ENCODE data around the gene AKT2. TPM values are rescaled to one million over a fixed set of nuclear protein-coding genes. Genes with fewer than 3 reads are reported as not detected.

Gene AKT2
- total RNA-seq, 1 donor = 109 TPM

DNA sequence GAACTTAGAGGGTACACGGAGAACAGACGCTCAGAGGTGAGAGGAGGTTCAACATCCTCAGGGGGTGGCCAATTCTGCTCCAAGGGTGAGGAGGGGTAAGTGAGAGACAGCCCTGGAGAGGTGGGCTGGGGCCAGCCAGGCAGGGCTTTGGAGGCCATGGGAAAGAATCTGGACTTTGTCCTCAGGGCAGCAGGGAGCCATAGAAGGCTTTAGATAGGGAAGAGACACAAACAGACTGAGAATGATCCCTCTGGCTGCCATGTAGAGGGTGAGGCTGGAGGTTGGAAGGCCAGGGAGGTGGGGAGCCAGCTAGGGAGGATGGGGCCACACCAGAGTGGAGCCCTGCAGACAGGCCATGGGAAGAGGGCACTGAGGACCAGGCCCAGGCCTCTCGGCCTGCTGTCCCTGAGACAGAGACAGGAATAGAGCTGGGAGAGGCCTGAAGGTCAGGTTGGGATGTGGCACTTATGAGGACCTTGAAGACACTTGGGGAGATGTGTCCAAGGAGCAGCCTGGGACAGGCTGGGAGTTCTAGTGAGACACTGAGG, 29.5 kb downstream of the AKT2 start:
- H3K4me1 ChIP-seq (ENCODE audit: insufficient read depth, low read length) = no peaks in the 10 kb centered on the region
- H3K27me3 ChIP-seq (ENCODE audit: insufficient read depth, low read length) = no peaks in the 10 kb centered on the region
- no peak overlapping the region for H3K4me3 ChIP-seq (ENCODE audit: low read length)
- no peaks in the 10 kb centered on the region for H3K9me3 ChIP-seq (ENCODE audit: low read depth, low read length)

DNA sequence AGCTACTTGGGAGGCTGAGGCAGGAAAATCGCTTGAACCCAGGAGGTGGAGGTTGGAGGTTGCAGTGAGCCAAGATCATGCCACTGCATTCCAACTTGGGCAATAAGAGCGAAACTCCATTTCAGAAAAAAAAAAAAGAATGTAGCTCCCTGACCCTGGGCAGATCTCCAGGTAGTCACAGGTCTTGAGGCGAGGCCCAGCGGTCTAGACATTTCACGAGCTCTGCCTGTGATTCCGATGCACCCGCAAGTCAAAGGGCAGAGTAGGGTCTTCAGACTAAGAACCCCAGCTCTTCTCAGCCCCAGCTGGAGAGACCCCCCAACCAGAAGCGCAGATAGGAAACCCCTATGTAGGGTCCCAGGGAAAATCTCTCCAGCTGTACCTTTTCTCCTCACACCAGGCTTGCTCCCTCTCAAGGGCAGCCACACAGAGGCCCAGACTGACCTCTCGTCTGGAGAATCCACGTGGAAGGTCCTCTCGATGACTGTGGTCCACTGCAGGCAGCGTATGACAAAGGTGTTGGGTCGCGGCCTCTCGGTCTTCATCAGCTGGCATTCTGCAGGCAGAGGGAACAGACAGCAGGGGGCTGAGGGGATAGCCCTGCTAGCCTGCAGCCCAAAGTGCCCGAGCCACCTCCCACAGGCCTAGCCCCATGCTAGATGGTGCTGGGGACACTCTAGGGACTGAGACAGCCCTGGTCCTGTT, 30.3 kb downstream of the AKT2 start:
- H3K27me3 ChIP-seq (ENCODE audit: insufficient read depth, low read length) = no peaks in the 10 kb centered on the region
- no peaks in the 10 kb centered on the region for H3K4me1 ChIP-seq (ENCODE audit: insufficient read depth, low read length)
- no peaks in the 10 kb centered on the region for H3K9me3 ChIP-seq (ENCODE audit: low read depth, low read length)
- H3K4me3 ChIP-seq (ENCODE audit: low read length) = no peak overlapping the region

DNA sequence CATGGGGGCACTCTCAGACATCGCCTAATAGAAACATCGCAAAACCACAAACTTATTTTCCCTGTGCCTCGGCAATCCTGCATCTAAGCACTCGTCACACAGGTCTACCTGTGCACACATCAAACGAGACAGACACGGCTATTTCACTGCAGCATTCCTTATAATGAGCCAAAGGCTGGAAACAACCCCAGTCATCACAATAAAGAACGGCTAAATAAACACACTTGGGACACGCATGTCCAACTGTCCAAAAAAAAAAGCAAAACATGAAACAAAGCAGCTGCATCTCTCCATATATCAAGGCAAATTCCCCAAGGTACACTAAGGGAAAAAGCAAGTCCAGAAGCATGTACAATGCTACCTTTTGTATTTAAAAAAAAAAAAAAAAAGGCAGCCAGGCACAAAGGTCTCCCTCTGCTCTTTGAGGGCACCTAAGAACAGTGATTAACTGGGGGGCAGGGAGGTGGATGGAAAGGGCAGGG, 31.5 kb downstream of the AKT2 start:
- no peaks in the 10 kb centered on the region for H3K4me1 ChIP-seq (ENCODE audit: insufficient read depth, low read length)
- no peaks in the 10 kb centered on the region for H3K27me3 ChIP-seq (ENCODE audit: insufficient read depth, low read length)
- no peak overlapping the region for H3K4me3 ChIP-seq (ENCODE audit: low read length)

DNA sequence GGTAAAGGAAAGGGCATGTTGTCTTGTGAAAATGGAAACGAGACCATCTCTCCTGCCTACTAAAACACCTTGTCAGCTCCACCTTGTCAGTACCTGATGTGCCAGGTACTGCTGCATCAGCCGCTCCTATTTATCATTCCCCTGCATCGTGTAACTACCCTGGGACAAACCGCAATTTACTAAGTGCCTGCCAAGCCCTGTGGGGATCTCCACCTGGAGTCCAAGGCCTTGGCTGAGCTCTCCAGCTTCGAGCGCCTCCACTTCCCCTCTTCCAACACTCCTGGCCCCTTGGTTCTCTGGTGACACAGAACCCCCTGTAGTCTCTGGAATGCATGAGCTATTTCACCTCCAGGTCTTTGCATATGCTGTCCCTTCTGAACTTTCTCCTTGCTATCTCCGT, 32.8 kb downstream of the AKT2 start:
- Histone ChIP-seq H3K4me1 (ENCODE audit: insufficient read depth, low read length) (no peaks in the 10 kb centered on the region), H3K27me3 (ENCODE audit: insufficient read depth, low read length) (no peaks in the 10 kb centered on the region)

More for the DNA sequence above, 31.5 kb downstream of the AKT2 start:
- H3K9me3 ChIP-seq (ENCODE audit: low read depth, low read length) = no peaks in the 10 kb centered on the region

DNA sequence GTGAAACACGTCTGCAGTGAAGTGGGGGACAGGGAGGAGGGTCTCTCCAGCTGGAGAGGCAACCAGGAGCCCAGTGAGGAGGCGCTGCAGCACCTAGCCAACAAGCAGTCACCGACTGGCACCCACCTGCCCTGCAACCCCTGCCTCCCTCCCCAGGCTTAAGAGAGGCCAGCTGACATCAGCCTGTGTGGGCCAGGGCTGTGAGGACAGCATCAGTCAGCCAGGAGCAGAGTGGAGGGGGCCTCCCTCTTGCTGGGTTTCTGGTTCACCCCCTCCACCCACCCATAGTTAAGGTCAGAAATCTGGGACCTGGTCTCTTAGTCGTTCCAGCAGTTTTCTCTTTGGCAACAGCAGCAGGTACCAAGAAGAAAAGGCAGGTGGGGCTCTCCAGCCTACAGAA, 33.2 kb downstream of the AKT2 start:
- H3K4me3 ChIP-seq (ENCODE audit: low read length) = no peak overlapping the region
- H3K9me3 ChIP-seq (ENCODE audit: low read depth, low read length) = no peaks in the 10 kb centered on the region
- no peaks in the 10 kb centered on the region for H3K4me1 ChIP-seq (ENCODE audit: insufficient read depth, low read length)
- H3K27me3 ChIP-seq (ENCODE audit: insufficient read depth, low read length) = no peaks in the 10 kb centered on the region

More for the DNA sequence above, 32.8 kb downstream of the AKT2 start:
- no peak overlapping the region for H3K4me3 ChIP-seq (ENCODE audit: low read length)
- H3K9me3 ChIP-seq (ENCODE audit: low read depth, low read length) = no peaks in the 10 kb centered on the region

DNA sequence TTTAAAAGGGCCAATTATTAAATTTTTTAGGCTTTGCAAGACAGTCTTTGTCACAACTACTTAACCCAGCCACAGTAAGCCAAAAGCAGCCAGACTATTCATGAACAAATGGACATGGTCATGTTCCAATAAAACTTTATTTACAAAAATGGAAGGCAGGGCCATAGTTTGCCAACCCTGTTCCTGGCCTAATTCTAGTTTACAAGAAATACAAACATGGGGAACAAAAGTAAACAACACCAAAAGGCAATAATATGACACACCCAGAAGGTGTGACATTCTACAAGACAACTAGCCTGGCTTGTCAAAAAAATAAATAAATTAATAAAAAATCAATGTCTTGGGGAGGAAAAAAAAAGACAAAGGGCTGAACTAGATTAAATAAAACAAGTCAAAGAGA, 33.9 kb downstream of the AKT2 start:
- Histone ChIP-seq H3K9me3 (ENCODE audit: low read depth, low read length) (no peaks in the 10 kb centered on the region), H3K27me3 (ENCODE audit: insufficient read depth, low read length) (no peaks in the 10 kb centered on the region), H3K4me3 (ENCODE audit: low read length) (no peak overlapping the region), H3K4me1 (ENCODE audit: insufficient read depth, low read length) (no peaks in the 10 kb centered on the region)

DNA sequence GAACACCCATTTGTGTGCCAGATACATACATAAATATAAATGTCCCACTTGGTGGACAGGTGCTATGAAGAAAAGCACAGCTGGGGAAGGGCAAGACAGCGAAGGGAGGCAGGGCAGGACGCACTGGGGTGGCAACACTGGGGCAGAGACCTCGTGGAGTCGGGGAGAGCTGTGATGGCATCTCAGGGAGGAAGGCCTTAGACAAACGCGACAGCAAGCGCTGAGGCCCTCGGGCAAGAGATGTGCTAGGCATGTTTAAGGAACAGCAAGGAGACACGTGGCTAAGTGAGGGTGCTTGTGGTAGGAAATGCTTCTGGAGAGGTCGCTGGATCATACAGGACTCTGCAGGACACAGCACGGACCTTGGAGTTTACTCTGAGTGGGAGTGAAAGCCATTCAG, 35.4 kb downstream of the AKT2 start:
- H3K27me3 ChIP-seq (ENCODE audit: insufficient read depth, low read length) = no peaks in the 10 kb centered on the region
- H3K9me3 ChIP-seq (ENCODE audit: low read depth, low read length) = no peaks in the 10 kb centered on the region
- no peaks in the 10 kb centered on the region for H3K4me1 ChIP-seq (ENCODE audit: insufficient read depth, low read length)
- no peak overlapping the region for H3K4me3 ChIP-seq (ENCODE audit: low read length)

DNA sequence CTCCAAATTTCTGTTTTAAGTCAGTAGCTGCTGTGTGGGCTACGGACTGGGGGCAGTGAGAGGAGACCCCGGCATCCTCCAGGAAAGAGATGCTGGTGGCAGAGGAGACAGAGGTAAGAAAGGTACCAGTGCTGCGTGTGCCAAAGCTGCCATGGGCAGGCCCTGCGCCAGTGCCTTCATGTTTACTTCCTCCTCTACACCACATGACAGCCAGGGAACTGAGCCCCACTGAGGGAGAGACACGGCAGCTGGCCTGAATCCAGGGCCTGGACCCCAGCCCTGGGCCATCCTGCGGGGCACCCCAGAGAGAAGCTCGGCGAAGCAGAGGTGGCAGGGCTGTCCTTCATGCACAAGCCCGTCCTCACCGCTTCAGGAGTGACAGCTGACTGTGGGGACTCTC, 35.9 kb downstream of the AKT2 start:
- H3K4me1 ChIP-seq (ENCODE audit: insufficient read depth, low read length) = no peaks in the 10 kb centered on the region
- no peak overlapping the region for H3K4me3 ChIP-seq (ENCODE audit: low read length)
- no peaks in the 10 kb centered on the region for H3K9me3 ChIP-seq (ENCODE audit: low read depth, low read length)
- no peaks in the 10 kb centered on the region for H3K27me3 ChIP-seq (ENCODE audit: insufficient read depth, low read length)

DNA sequence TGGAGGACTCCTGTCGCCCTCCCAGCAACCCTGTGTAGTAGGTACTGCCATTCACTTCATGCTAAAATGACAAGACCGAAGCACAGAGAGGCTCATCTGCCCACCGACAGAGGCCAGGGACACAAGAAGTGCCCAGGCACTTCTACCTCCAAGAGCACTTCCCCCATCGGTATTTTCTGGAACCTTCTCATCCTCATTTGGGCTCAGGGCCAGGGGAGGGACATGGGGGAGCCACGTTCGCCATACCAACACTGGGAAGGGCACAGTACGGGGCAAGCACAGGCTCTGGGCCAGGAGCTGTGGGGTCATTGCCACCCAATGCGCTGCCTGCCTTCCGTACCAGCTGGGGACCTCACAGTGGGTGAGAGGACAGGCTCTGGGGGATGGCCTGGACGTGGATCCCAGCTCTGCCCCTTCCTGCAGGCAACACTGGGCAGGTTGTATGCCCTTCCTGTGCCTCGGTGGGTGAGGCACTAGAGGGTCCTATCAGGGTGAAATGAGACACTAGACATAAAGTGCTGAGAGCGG, 37.3 kb downstream of the AKT2 start:
- H3K4me1 ChIP-seq (ENCODE audit: insufficient read depth, low read length) = no peaks in the 10 kb centered on the region
- no peak overlapping the region for H3K4me3 ChIP-seq (ENCODE audit: low read length)
- no peaks in the 10 kb centered on the region for H3K9me3 ChIP-seq (ENCODE audit: low read depth, low read length)
- H3K27me3 ChIP-seq (ENCODE audit: insufficient read depth, low read length) = no peaks in the 10 kb centered on the region

DNA sequence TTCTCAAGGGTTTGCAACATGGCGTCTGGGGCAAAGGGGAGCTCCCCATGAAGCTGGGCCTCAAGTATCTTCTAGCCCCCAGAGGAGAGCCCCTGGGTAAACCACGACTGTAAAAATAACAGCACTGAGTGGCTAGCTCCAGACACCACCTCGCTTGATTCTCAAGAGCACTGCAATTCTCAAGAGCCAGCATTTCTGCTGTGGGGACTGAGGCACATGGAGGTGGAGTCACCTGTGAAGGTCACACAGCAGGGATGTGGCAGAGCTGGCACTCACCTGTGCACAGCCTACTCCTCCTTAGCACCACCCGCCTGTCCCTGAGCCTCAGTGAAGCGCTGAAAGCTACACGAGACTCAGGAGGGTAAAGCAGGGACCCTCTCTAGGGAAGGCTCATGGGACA, 38.0 kb downstream of the AKT2 start:
- H3K4me3 ChIP-seq (ENCODE audit: low read length) = no peak overlapping the region
- no peaks in the 10 kb centered on the region for H3K9me3 ChIP-seq (ENCODE audit: low read depth, low read length)
- H3K27me3 ChIP-seq (ENCODE audit: insufficient read depth, low read length) = no peaks in the 10 kb centered on the region
- no peaks in the 10 kb centered on the region for H3K4me1 ChIP-seq (ENCODE audit: insufficient read depth, low read length)

DNA sequence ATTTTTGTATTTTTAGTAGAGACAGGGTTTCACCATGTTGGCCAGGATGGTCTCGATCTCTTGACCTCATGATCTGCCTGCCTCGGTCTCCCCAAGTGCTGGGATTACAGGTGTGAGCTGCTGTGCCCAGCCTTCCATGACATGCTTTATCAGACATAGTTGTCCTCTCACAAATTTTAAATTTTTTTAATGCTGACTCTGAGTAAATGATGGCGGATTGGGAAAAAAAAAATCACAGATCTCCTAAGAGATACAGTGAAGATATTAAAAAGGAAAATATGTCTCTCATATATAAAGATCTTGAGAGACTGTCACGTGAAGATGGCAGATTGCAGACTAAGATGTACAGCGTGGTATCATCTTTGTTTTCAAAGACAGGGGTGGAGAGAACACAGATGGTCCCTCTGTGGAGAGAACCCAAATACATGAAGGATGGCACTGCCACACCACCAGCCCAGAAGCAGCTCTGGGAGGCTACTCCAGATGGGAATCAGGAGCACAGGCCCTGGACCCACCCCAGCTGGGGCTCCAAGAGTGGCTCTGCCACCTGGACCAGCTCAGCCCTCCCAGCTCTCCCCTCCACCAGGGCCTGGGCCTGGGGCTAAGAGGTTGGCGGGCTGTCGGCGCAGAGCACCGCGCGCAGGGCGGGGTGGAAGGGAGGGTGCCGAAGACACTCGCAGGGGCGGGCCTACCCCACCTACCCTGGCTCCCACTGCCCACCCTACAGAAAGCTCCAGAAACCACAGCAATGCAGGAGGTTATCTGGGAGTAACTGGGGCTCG, 38.7 kb downstream of the AKT2 start:
- H3K27me3 ChIP-seq (ENCODE audit: insufficient read depth, low read length) = no peaks in the 10 kb centered on the region
- no peaks in the 10 kb centered on the region for H3K4me1 ChIP-seq (ENCODE audit: insufficient read depth, low read length)
- H3K9me3 ChIP-seq (ENCODE audit: low read depth, low read length) = no peaks in the 10 kb centered on the region
- H3K4me3 ChIP-seq (ENCODE audit: low read length) = no peak overlapping the region

DNA sequence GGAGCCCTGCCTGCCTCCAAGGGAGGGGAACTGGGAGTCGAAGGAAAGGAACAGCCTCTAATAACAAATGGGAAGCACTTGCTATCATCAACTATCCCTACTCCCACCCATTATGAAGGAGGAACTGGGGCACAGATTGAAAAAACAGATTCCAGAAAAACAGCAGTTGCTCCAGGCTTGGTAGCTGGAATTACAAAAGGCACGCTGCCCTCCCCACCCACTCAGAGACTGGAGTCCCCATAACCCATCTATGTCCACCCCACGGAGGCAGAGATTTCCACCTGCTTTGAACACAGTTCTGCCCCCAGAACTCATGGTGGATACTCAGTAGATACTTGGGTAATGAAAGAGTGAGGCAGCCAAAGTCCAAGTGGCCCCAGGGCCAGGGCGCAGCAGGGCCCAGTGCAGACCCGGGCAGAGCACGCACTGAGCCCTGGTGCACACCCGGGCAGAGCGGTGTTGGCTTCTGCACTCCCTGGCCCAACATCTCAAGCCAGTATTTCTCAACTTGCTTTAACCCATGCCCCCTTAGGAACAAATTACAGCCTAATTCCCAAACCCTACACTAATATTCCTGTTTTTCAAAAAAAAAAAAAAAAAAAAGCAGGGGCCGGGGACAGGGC, 39.5 kb downstream of the AKT2 start:
- Histone ChIP-seq H3K4me3 (ENCODE audit: low read length) (no peak overlapping the region), H3K4me1 (ENCODE audit: insufficient read depth, low read length) (no peaks in the 10 kb centered on the region), H3K27me3 (ENCODE audit: insufficient read depth, low read length) (no peaks in the 10 kb centered on the region), H3K9me3 (ENCODE audit: low read depth, low read length) (no peaks in the 10 kb centered on the region)

DNA sequence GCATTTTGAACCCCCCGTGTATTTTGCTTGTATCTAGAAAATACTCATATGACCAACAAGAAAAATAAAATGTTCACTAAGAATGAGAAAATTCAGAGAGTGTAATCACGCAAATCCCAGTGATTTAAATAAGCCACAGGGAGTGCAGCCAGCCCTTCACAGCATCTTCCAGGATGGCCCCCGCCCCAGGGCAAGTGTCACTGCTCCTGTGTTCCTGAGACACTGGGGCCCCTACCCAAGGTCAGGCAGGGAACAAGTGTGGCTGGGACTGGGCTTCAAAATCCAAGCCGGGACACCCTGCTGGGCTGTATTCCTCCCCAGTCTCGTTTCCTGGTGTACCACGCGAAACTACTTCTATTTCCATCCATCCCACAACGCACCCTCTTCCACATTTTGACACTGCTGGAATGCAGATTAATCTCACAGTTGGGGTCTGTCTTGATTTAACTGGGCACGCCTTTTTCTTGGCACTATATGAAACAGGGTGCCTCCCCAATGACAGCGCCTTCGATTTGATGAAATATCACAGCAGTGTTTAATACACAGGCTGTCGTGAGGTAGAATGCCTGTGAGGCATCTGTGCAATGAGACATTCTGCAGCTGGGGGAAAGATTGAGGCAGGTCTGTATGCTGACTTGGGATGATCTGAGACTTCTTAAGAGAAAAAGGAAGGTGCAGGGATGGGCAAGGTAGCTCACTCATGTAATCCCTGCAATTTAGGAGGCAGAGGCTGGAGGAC, 40.4 kb downstream of the AKT2 start:
- Histone ChIP-seq H3K9me3 (ENCODE audit: low read depth, low read length) (no peaks in the 10 kb centered on the region), H3K27me3 (ENCODE audit: insufficient read depth, low read length) (no peaks in the 10 kb centered on the region), H3K4me1 (ENCODE audit: insufficient read depth, low read length) (no peaks in the 10 kb centered on the region), H3K4me3 (ENCODE audit: low read length) (no peak overlapping the region)

DNA sequence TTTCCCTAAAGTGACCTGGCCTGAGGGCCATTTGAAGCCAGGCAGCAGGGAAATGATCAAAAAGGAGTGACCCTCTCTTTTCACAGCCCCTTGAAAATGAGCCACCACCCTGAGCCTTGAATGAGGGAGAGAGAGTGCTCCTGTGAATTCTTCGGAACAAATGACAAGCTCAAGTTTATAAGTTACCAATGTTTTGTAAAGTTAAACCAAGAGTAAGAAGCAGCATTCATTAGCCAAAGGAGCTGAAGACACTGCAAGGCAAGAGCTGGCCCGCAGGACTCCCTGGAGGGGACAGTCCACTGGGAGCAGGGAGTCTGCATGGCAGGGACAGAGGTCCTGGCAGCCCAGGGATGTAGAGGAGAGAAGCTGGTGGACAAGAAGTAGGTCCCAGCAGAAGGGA, 42.0 kb downstream of the AKT2 start:
- Histone ChIP-seq H3K9me3 (ENCODE audit: low read depth, low read length) (no peaks in the 10 kb centered on the region), H3K27me3 (ENCODE audit: insufficient read depth, low read length) (no peaks in the 10 kb centered on the region), H3K4me3 (ENCODE audit: low read length) (no peak overlapping the region), H3K4me1 (ENCODE audit: insufficient read depth, low read length) (no peaks in the 10 kb centered on the region)

Data from mononuclear cell (primary cell).